ENCODE measurements around the gene PITPNM3.
A peak's percentile ranks its signal among the peaks of the same experiment; 100 is the strongest.

The PITPNM3 gene

DNA sequence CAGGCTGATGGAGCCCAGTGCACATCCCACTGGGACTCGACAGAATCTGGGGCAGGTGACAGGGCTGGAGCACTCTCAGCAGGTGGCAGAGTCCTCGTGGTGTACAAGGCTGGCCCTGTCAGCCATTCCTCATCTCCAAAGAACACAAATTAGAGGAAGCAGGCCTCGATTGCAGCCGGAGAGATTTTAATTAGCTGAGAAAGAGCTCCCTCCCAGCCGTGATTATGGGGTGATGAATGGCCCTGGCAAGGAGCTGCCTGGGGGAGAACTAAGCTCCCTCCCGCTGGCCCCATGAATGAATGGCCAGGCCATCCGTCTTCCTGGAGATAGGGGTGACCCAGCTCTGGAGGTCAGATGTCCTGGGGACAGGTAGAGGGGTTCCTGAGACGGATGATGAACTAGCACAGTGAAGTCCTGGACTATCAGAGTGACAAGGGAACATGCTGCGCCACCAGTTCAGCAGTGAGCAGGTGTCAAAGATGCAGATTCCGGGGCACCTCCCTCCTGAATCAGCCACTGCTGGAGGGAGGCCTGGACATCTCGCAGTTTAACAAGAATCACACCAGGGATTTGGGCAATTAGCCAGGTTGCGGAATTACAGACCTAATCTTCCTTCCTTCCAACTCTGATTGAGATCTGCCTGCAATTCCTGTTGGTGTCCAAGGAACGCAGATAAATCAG is 76.6 kb downstream of the PITPNM3 start:
- DNase-seq (ENCODE audit: low read depth, low spot score): no peak

DNA sequence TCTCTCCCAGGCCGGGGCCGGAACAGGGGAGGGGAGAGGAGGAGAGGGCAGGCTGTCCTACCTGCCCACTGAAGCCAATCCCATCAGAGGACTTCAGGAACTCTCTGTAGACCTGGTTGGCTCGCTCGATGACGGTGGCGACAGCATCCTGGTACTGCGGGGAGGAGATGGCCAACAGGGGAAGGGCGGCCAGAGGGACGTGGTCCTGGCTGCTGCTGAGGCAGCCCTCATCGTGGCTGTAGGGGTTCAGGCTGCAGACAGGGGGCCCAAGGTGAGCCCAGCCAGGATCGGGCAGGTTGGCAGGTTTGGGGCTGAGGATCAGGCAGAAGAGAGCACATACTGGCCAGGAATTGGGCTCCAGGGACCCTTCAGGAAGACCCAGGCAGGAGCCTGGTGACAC is 77.9 kb downstream of the PITPNM3 start:
- DNase-seq (ENCODE audit: low read depth, low spot score): no peak

DNA sequence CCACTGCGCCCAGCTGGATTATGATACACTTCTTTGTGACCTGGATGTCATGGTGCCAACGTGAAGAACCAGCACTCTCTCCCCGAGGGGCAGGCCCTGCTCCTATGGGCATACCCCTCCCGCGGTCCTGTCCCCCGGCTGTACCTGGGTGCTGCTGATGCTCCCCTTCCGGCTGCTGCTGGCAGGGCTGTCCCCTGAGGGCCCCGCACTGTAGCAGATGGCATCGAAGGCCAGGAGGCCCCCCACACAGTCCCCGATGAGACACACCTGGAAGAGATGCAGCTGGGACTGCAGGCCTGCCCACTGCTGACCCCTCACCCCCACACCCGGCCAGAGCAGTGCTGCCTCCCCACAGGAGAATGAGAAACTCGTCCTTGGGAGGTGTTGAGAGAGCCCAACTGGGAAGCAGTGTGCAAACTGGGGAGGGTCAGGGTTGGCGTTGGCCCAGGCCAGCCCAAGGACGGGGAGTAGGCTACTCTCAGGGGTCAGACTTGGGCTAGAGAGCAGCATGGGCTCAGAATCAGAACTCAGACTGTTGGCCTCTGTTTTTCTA is 78.4 kb downstream of the PITPNM3 start:
- DNase-seq (ENCODE audit: low read depth, low spot score): no peak

DNA sequence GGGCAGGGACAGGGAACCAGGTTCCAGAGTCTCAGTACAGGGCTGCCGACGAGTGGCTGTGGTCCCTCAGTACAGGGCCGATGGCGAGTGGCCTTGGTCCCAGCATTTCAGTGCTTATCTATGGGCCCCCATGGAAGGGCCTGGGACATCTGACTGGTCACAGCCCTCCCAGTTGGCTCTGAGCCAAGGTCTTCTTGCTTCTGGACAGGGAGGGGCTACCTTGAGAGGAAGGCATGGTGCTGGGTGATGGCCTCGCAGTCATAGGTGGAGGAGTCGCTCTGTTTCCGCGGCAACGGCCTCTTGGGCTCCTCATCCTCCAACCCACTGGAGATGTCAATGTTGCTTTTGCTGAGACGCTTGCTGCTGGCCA is 79.6 kb downstream of the PITPNM3 start:
- no peak for DNase-seq (ENCODE audit: low read depth, low spot score)

DNA sequence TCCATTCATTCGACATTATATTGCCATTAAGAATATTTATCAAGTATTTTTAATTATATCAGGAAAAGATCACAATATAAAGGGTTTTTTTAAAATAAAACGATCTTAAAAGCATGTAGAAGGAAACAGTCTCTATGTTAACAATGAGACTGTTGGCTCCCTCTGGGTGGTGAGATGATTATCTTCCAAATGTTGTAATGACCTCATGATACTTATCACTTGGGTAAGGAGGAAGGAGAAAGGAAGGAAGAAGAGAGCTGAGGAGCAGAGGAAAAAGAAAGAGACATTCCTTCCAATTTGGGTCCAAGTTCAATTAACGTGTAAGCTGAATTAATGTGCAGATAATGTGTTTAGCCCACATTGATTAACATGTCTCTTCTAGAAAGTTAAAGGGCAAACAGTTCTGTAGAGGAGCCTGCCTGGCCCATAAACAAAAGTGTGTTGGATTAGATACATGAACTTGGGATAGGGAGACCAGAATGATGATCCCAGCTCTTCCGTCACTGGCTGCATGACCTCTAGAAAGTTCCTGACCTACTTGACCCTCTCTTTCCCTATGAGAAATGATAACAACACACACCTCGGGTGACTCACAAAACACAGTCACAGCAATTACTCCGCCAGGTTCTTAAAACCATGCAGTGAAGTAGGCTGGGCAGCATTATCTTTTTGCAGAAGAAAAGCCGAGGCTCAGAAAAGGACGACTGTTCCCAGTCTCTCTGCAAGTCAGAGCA is 80.1 kb downstream of the PITPNM3 start:
- no peak for DNase-seq (ENCODE audit: low read depth, low spot score)

DNA sequence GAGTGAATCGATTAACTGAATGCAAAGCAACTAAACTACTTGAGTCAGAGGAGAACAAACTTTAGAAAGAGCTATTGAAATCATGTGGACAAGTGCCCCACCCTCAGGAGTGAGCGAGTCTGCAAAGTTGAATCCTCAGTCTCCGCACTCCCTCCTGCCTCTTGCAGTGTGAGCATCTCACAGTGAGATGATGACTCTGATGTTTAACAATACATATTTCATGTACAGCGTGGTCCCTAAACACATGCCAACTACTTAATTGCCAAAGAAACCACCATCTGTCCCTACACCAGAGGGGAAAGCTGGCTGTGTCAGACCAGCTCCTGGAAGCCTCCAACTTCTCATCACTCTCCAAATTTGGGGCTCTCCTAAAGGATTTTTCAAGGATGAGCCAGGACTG is 80.9 kb downstream of the PITPNM3 start:
- no peak for DNase-seq (ENCODE audit: low read depth, low spot score)

DNA sequence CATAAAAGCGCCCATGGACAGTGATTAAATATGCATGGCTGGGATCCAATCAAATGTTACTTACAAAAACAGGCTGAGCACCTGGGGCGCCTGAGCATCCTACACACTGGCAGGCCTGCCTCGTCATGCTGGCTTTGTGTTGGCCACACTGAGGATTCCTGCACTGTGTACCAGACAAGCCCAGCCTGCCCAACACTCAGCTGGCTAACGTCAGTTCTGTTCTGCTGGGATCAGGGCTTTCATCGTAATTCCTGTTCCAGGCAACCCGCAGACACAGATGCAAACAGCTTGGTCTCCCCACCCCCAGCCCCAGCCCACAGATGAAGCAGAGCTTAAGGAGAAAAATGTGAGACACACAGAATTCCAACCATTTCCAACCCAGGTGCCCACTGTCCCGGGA is 81.4 kb downstream of the PITPNM3 start:
- no peak for DNase-seq (ENCODE audit: low read depth, low spot score)

DNA sequence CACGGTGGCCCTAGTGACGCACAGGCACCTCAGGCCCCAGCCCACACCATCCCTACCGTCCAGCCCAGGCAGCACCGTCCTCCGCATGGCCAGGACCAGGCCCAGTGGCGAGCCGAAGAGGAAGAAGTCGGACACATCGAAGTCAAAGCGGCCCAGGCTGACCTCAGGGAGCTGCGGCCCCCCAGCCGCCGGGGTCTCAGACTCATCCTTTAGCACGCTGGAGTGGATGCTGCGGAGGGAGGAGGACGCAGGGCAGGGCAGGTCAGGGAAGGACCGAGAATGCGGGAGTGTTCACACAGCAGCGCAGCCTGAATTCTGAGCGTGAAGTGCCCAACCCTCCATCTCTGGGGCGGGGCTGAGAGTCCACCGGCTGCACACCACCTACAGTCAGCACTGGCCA is 82.0 kb downstream of the PITPNM3 start:
- DNase-seq (ENCODE audit: low read depth, low spot score): no peak

DNA sequence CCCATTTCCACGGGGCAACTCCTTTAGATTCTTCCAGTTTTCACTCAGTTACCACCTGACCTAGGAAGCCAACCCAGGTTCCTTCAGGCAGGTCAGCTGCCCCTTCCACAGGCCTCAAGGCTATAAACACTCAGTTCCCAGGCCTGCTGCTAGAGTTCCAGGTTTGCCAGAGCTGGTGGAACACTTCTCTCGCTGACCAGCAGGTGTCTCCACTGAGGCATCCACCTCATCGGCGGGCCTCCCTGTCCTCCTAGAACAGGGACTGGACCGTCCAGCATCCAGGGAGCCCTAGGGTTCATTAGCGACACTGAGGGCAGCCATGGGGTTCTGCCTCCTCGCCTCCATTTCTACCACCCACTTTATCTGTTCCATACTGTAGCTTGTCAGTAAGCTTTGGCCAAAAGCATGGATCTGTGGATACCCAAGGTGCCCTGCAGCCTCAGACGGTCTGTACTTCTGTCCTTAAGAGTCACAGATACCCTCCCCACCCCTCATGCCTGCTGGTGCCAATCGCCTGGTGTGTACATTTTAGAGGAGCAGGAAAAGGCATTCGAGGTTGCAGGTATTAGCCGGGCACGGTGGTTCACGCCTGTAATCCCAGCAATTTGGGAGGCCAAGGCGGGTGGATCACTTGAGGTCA is 83.1 kb downstream of the PITPNM3 start:
- peak; percentile 32 for DNase-seq (ENCODE audit: low read depth, low spot score)

DNA sequence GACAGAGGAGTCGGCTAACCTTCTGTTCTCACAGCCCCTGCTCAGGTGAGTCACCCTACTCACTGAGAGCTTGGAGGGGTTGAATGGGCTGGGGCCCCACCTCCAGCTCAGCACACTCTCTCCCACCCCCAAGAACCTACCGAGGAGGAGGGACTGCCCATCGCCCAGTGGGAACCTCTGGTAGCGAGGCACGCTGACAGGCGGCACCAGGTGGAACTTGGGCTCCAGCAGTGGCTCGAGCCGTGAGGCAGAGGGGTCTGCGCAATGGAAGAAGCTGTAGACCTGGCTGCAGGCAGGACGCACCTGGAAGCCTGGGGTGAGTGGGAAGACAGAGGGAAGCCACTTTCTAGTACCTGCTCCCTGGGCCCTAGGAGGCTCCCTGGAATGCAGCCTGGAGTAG is 83.8 kb downstream of the PITPNM3 start:
- DNase-seq (ENCODE audit: low read depth, low spot score): no peak

DNA sequence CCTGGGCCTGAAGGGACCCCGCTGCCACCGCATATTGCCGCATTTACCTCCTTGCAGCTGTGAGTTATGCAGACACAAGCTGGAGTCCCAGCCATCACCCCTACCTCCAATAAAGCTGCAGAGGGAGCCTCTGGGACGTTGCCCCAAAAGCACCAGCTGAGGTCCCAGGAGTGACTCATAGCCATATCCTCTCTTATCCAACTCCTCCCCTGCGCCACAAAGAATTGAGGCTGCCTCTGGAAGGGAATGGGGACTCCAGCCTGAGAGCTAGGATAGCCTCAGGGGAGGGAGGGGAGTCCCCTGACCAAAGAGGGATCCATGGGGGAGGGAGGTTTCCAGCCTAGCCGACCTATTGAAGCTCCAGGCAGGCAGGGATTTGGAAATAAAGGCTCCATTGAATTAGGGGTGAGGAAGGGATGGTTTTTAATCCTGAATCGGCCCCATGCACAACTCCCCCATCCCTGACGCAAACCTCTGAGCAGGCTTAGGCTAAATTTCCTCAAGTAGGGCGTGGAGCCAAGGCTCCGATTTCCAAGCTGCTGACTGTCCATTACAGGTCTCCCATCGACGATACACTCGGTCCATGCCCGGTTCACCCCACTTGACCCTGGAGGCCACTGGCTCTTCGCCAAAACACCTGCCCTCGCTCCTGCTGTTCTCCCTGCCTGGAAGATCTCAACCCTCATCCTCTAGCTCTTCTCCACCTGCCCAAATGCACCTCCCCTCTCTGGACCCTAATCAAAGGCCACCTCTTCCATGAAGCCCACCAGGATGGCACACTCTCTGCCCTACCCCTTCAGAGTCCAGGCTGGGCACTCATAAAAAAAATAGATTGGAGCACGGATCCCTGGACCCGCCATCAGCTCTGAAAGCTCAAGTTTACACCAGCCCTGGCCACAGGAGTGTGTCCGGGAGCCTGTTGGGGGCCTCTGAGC is 84.6 kb downstream of the PITPNM3 start:
- no peak for DNase-seq (ENCODE audit: low read depth, low spot score)

DNA sequence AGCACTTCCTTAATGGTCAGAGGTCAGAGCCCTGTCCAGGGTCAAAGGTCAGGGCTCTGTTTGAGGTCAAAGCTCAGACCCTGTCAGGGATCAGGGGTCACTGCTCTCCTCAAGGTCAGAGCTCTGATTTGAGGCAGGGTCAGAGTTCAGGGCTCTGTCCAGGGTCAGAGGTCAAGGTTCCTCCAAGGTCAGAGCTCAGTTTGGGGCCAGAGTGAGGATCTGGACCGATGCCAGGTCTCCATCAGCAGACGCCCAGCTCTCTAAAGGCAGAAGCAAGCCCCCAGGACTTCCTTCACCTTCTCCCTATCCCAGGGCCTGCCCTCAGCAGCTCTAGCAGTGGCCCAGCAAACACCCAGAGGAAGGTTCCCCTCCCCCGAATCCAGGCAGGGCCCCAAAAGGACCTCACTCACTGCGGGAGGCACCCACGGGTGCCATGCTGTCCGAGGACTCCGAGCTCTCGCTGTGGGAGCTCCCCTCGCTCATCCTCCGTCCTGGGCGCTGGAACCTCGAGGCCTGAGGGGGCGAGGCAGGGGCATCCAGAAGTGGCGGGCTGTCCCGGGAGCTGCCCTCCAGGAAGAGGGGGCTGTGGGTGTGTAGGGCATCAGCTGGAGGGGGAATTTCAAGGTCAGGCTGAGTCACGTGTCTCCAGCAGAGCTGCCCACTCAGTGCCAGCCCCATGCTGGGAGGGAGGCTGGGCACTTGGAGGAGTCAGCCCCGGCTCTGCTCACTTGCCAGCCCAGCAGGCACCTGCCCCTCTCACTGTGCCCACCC is 85.4 kb downstream of the PITPNM3 start:
- no peak for DNase-seq (ENCODE audit: low read depth, low spot score)

DNA sequence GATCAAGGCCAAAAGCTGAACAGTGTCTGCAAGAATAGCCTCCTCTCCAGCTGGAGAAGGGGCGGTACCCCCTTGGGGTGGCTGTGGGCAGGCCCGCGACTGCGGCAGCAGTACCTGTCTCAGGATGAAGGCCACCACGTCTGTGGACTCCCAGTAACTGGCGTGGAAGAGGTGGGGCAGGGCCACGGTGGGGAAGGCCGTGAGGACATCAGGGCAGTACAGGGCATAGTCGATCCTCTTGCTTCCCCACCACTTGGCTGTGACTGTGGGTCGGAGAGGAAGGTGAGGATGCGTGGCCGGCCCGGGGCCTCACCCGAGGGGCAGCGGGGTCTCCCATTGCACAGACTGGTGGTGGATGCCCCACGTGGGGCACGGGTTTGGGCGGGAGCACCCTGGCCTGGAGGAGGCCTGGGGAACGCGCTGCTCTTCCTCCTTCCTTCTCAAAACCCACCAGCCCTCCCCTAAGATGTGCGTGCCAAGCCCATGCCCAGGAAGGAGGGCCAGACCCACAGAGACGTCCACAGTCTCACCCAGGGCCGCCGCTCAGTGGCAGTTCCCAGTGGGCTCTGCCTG is 86.1 kb downstream of the PITPNM3 start:
- no peak for DNase-seq (ENCODE audit: low read depth, low spot score)

DNA sequence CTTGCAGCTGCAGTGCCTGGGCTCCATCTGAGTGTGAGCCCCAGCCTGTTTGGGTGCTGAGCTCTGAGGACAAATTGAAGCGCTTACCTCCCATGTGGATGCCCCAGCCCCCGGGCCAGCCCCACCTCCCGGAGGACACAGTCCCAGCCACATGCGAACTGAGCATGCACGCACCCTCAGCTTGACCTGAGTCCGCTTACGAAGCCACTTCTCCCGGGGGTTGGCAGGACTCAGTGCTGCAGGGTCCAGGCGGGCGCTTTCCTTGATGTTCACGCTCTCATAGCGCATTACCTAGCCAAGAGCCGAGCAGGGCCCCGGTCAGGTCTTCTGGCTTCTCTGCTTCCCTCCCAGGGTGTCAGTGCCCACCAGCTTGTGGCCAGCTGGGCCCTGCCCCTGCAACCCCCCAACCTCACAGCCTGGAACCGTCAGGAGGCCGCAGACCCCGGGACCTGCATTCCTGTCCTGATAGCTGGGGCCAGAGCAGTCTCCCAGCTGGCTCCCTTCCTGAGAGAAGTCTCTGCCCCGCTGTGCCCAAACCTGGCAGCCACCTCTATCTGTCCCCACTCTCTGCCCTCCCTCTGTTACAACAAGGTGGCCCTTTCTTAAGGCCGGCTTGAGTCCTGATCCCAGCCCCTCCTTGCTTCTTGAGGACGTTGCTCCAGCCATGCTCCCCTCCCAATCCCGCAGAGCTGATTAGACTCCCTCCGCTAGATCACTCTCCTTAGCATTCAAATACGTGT is 88.1 kb downstream of the PITPNM3 start:
- no peak for DNase-seq (ENCODE audit: low read depth, low spot score)

DNA sequence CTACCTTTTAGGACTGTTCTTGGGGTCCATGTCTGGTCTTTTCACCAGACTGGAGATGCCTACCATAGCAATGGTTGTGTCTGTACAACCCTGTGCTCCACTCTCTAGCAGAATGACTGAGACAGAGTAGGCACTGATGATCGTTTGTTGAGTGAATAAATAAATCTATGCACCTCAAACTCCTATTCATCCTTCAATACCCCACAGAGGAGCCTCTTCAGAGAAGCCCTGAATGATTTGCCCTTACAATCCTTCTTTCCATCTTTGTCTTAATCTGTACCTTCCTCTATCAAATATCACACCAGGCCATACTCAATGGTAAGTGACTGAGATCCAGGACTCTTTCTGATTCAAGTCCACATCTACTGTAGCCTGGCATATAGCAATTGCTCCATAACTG is 88.8 kb downstream of the PITPNM3 start:
- DNase-seq (ENCODE audit: low read depth, low spot score): no peak

DNA sequence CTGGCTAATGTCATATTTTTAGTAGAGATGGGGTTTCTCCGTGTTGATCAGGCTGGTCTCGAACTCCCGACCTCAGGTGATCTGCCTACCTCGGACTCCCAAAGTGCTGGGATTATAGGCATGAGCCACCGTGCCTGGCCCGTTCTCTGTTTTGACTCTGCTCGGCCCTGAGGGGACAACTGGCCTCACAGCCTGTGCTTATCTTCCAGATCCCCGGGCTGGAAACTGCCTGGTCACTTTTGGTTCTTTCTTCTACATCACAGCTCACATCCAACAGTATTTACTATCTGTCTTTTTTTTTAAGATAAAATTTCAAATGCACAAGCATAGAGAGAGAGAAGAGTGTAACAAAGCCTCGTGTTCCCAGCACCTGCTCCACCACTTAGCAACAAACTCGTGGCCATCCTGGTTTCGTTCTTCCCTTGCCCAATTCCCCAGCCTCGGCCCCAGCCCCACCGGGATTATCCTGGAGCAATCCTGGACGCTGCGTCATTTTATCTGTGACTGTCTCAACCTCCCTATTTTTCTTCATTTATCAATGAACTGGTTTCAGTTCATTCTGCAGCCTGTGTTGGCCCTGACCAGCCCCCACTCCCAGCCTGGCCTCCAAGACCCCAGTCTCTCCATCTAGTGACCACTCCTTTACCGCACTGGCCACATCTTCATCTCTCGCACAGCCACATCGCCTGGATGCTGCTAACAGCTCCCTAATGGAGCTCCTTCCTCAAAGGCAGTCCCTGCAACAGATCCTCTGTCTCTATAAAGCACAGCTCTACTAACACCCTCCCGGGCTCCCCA is 91.0 kb downstream of the PITPNM3 start:
- DNase-seq (ENCODE audit: low read depth, low spot score): no peak

DNA sequence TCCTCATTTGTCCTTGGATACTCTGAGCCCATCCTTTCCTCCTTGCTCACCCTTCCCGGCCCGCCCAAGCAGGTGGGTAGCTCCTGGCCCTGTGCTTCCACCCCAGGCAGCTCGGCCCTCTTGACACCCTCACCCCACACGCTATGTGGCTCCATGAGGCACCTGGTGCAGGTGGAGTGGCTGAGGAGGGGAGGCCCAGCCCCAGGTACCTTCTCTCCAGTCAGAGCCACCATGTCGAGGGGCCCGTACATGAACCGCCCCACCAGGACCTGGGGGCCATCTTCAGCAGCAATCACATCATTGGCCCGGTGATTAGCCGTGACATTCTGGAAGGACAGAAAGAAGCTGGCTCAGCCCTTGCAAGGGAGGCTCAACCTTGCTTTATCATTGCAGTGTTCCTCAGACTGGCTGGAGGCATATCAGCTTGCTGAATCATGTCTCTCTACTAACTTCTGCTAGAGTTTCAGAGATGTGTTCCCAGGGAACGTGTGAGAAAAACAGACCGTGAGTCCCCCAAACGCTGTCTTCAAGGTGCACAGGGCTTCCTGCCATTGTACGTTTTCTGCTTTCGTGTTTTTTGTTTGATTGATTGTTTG is 91.8 kb downstream of the PITPNM3 start:
- DNase-seq (ENCODE audit: low read depth, low spot score): no peak

DNA sequence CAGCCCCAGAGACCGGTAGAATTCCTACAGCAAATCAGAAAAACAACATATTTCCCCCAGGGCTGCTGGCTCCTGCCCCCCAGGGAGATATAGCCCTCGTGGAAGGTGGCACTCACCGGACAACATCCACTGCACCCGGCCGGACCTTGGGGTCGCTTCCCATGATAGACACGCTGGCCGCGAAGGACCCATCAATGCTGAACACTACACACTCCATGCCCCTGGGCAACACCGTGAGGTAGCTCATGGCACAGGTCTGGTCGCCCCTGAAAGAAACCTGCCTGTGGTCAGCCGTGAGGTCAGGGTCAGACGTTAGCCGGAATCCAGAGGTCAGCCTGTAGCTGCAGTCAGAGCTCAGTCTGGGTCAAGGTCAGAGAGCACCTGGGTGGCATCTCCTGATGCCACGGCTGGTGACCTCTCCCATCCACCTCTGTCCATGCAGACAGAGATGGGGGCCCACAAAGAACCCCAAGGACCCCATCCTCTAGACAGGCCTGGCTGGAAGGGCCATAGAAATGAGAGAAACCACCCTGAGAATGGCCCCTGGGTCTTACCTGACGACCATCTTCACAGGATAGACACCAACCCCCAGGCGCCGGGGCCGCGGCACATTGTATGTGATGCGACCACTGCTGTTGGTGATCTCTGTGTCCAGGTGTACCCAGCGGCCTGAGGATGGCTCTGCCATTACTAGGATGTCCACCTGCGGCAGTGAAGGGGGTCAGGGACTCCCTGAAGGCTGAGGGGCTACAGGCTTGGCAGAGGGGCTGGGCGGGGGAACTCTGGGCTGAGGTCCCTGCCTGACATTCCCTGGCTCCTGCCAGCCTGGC is 92.5 kb downstream of the PITPNM3 start:
- DNase-seq (ENCODE audit: low read depth, low spot score): no peak

Measured in smooth muscle cell of the brain vasculature (primary cell).